GM19099 (cell line): ENCODE measurements around the gene SRP54.

Experiments used
- POLR2A ChIP-seq: IDR thresholded peaks from 3 replicates; pipeline ENCODE4 v1.6.1; 2011; ENCODE audit warnings: low read depth; ENCODE audit not compliant: insufficient read length; ENCODE audit errors: extremely low read depth

Gene SRP54

DNA sequence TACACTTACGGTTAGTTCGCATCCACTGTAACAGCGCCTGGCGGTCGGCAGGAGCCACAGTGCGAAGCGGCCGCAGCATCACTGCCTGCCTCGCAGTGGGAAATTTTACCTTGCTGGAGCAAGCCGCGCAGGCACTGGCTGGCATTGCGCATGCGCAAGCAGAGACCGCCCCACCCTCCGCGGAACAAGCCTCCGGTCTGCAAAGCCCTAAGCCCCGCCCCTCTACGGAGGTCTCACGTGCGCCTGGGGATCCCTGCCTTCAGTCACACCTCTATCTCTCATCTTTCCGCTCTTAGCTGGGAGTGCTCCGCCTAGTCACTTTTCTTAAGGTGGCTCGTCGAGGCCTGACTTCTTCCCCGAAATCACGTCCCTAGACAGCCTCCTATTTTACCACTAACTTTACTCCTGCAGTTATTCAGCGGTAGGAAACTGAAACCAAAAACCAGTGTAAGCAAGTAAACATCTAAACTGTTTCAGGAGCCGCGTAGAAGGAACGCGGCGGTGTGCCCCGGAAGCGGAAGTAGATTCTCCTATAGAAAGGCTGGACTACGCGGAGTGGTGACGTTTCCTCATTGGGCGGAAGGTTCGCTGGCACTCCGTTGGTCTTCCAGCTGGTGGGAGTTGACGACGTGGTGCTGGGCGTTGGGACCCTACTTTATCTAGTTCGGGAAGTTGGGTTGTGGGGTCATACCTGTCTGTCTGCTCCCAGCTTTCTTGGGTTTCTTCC lies at the start of gene SRP54:
SRP54 (plus strand) TSS at position 572 of the 727 bp plus-strand sequence. CDS start 13,718 bp downstream, outside the sequence.
- TF ChIP-seq POLR2A = peak; percentile 94

DNA sequence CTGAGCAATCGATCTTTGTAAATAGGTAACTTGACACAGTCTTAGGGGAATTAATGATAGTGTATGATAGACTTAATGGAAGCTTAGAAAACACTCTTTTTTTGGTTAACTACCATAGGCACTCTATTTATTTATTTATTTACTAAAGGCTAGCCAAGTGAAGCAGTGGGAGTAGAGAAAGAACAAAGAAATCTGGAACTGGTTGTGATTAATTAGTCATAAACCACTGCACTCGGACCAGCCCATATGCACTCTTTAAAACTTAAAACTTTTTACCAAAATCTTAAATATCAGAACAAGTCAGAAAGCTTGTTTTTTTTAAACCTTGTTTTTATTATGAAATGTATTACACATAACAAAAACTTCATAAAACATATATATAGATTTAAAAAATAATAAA lies 49.5 kb upstream of the SRP54 start:
- no peak for TF ChIP-seq POLR2A

DNA sequence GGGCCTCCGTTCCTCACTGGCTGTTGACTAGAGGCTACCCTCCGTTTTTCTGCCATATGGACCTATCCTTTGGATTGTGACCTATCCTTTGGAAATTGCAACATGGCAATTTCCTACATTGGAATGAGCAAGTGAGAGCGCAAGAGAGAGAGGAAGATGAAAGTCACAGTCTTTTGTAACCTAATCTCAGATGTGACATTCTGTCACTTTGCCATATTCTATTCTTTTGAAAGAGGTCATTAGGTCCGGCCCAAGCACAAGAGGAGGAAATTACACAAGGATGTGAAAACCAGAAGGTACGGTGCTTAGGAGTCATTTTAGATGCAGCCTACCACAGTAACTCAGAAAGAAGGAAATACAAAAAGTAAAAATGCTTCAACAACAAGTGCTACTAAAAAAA lies 47.3 kb upstream of the SRP54 start:
- no peak for TF ChIP-seq POLR2A

DNA sequence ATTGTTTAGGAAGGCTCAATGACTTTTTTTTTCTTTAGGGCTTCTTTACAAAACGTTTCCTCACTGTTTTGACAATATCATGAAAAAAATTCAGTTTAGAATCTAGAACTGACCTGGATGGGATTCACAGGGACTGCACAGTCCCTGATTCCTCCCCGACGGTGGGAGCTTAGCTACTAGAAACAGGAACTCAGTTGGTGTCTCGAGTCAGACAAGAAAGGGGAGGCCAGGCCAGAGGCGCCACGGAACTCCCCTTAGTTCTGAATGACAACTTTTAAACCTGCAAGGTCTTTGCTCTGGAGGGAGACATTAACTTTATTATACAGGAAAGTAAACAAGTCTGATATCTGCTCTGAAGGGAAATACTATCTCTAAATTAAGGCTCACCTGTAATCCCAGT lies 45.4 kb upstream of the SRP54 start:
- no peak for TF ChIP-seq POLR2A

DNA sequence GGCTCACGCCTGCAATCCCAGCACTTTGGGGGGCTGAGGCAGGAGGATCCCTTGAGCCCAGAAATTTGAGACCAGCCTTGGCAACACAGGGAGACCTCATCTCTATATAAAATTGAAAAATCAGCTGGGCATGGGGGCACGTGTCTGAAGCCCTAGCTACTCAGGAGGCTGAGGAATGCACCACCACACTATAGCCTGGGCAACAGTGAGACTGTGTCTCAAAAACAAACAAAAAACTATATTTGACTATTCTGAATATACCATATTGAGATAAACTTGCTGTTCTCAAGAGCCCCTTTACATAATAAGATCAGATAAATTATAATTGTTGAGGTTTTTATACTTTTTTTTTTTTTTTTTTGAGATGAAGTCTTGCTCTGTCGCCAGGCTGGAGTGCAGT lies 44.9 kb upstream of the SRP54 start:
- TF ChIP-seq POLR2A = no peak

- no peak for TF ChIP-seq POLR2A
Measured at GRCh38 chr14:34943506-34943905, 39.3 kb upstream of the SRP54 start.

- TF ChIP-seq POLR2A = no peak
Measured at GRCh38 chr14:34944744-34945143, 38.0 kb upstream of the SRP54 start.

- no peak for TF ChIP-seq POLR2A
Measured at GRCh38 chr14:34946699-34947098, 36.1 kb upstream of the SRP54 start.

GRCh38 chr14:34951286-34951685 lies 31.5 kb upstream of the SRP54 start:
- no peak for TF ChIP-seq POLR2A

DNA sequence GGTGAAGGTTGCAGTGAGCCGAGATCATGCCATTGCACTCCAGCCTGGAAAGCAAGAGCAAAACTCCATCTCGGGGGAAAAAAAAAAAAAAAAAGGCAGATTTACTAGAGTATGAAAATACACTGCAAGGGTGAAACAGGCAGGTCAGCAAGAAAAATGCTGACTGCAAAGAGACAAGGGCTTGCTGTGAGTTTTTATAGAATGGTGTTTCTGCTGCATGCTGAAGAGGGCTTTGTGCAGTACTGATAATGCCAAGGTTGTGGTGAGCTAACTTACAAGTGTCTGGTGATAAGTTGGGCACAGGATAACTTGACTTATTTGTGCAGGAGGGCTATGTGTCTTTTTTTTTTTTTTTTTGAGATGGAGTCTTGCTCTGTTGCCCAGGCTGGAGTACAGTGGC lies 25.9 kb upstream of the SRP54 start:
- no peak for TF ChIP-seq POLR2A

DNA sequence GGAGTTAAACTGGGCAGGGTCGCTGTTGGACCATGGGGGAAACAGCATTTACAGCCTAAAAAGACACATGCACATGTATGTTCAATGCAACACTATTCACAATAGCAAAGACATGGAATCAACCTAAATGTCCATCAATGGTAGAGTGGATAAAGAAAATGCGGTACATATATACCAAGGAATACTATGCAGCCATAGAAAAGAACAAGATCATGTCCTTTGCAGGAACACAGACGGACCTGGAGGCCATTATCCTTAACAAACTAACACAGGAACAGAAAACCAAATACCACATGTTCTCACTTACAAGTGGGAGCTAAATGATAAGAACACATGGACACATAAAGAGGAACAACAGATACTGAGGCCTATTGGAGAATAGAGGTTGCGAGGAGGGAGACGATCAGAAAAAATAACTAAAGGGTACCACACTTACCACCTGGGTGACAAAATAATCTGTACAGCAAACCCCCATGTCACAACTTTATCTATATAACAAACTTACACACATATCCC lies 25.0 kb upstream of the SRP54 start:
- no peak for TF ChIP-seq POLR2A

- no peak for TF ChIP-seq POLR2A
Measured at GRCh38 chr14:34964977-34965764, 17.6 kb upstream of the SRP54 start.

DNA sequence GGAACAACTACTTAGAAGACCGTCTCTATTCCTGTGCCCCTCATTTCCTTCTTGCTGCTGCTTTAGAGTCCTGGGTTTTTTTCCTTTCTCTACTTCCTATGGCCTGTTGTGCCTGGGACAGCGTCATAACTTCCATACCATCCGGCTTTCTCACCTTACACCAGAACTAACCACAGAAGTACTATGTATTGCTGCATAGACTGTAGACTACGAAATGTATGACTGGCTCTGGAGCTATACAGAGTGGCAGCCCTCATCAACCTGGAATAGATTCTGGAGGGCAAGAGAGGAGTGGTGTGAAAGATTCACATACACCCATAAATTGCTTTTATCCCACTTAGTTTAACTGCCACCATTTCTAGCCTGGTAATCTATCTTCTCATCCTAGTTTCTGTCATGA lies 16.9 kb upstream of the SRP54 start:
- no peak for TF ChIP-seq POLR2A

DNA sequence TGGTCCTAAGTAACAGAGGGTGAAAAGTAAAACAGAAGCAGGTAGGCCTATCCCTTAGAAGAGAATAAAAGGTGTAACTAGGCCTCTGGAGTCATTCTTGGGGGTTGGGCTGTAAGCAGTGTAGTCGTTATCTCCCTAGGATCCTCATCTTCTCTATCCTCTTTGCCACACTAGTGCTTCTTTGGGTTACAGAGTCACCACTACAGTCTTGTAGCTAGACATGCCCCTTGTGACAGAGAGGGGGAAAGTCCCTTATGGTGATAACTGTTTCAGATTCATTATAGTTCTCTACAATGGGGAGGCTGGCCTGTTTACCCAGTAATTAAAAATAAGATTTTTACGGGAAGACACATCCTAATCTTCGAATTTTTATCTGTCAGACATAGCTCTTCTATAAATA lies 16.4 kb upstream of the SRP54 start:
- no peak for TF ChIP-seq POLR2A

- no peak for TF ChIP-seq POLR2A
Measured at GRCh38 chr14:34970665-34971064, 12.1 kb upstream of the SRP54 start.

DNA sequence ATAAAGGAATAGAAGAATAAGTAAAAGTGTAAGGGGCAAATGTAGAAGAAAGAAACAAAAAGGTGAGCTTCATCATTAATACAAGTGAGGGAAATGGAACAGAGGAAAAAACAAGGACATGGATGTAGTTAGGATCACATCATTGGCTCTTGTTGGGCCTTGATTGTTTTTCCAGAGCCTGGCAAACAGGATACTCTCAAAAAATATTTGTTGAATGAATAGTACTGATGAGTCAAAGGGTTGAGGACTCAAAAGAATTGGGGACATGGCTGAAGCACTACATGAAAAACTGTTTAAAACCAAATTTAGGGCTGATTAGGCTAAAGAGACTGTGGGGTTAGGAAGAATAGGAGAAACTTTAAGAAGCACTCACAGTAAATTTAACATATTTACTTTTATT lies 11.4 kb upstream of the SRP54 start:
- TF ChIP-seq POLR2A = no peak
